AG04450 (cell line): ENCODE results near the gene USP17L10. TPM values are rescaled to one million over a fixed set of nuclear protein-coding genes. Genes with fewer than 3 reads are reported as not detected.
"Not testable (repeated sequence)": the region's sequence is repeated elsewhere in the genome, so short reads cannot be mapped to it uniquely, and the experiment has no call there.

Experiments used
- CTCF ChIA-PET: fragments of 300-600, 350-600 bp; formaldehyde crosslinking; extraction: SDS; loops from one replicate; lab custom pipeline; 2022; ENCODE audit warnings: antibody characterized with exemption, inconsistent platforms; lab: Charles Lee
- POLR2A ChIA-PET: fragments of 350-600 bp; formaldehyde crosslinking; extraction: SDS; loops from one replicate; lab custom pipeline; 2021; ENCODE audit warnings: antibody characterized with exemption, inconsistent platforms; lab: Yijun Ruan, JAX
- DNase-seq: peaks from one replicate; pipeline ENCODE4 v3.0.0-alpha.2; 2011; ENCODE audit warnings: low read depth, low spot score
- H3K27ac ChIP-seq: one replicate; pipeline ENCODE4 v1.5.1; 2012; ENCODE audit warnings: low read depth, low read length, control low read depth
- H3K27me3 ChIP-seq: one replicate; pipeline ENCODE4 v1.6.0; 2012; ENCODE audit warnings: low read length; ENCODE audit not compliant: control insufficient read depth, insufficient read depth
- H3K4me3 ChIP-seq: 2 replicates; pipeline ENCODE4 v1.5.1; 2011; ENCODE audit warnings: mild to moderate bottlenecking, low read depth, low read length, control low read depth
- H3K9me3 ChIP-seq: 2 replicates; pipeline ENCODE4 v1.5.1; 2012; ENCODE audit warnings: low read length; ENCODE audit not compliant: control insufficient read depth, insufficient read depth
- polyA minus RNA-seq: library from RNA; depleted of rRNA, polyadenylated mRNA; stranded (reverse); fragments of >200 nt; gene quantifications from 2 replicates; pipeline ENCODE4 v1.2.3, GENCODE V29; 2011; rRNA and poly(A)+ RNA removed
- polyA plus RNA-seq: library from polyadenylated mRNA; depleted of rRNA; stranded (reverse); fragments of >200 nt; gene quantifications from 2 replicates; pipeline ENCODE4 v1.2.3, GENCODE V29; 2011; rRNA removed

The USP17L10 gene, protein sequence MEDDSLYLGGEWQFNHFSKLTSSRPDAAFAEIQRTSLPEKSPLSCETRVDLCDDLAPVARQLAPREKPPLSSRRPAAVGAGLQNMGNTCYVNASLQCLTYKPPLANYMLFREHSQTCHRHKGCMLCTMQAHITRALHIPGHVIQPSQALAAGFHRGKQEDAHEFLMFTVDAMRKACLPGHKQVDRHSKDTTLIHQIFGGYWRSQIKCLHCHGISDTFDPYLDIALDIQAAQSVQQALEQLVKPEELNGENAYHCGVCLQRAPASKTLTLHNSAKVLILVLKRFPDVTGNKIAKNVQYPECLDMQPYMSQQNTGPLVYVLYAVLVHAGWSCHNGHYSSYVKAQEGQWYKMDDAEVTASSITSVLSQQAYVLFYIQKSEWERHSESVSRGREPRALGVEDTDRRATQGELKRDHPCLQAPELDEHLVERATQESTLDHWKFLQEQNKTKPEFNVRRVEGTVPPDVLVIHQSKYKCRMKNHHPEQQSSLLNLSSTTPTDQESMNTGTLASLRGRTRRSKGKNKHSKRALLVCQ
- not detected in 2 replicates for polyA plus RNA-seq
- polyA minus RNA-seq: not detected in 2 replicates

DNA sequence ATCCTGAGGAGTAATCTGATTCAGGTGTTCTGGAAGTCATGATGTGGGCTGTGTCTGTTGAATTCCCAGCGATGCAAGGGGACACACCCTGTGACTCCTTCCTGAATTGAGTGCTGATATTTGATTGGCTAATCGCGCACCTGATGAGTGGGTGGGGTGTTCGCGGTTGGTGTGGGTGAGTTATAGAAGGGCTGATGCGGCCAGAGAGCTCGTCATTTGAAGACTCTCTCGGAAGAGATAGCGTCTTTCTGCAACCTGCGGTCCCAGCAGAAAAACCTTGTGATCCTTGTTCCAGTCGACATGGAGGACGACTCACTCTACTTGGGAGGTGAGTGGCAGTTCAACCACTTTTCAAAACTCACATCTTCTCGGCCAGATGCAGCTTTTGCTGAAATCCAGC, at the start of gene USP17L10:
Gene USP17L10, plus strand, starts transcription at position 301 of the 400 bp plus-strand sequence. Its CDS starts 0 bp downstream, at position 301.
- H3K27ac ChIP-seq, H3K9me3 ChIP-seq, CTCF ChIA-PET, H3K27me3 ChIP-seq, H3K4me3 ChIP-seq, POLR2A ChIA-PET, DNase-seq: not testable (repeated sequence)

DNA sequence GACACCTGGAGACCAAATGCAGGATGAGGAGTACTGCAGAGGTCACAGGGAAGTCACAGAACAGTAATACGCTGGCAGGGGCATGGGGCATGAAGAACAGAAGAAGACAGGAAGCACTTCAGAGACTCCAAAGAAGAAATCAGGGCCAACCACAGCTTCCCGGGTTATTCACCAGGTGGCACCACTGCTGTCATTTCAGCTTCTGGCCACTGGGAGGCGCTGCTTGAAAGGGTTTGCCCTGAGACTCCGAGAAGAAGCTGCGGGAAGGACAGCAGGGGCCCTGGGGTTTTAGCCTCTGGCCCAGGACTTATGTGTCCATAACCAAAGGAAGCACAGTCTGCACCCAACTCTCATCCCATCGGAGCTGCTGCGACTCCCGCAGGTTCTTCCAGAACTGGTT, 44.5 kb upstream of the USP17L10 start:
- H3K27me3 ChIP-seq, H3K4me3 ChIP-seq, POLR2A ChIA-PET, H3K9me3 ChIP-seq, H3K27ac ChIP-seq, DNase-seq, CTCF ChIA-PET: not testable (repeated sequence)

GRCh38 chr4:9169791-9170459, 40.5 kb upstream of the USP17L10 start, which contains the start of gene FAM90A26:
FAM90A26 (plus strand) TSS chr4:9170409; CDS start chr4:9173173, 2,764 bp downstream.
- CTCF ChIA-PET, H3K27me3 ChIP-seq, DNase-seq, H3K27ac ChIP-seq, H3K9me3 ChIP-seq, H3K4me3 ChIP-seq, POLR2A ChIA-PET: not testable (repeated sequence)

GRCh38 chr4:9214701-9215100, 4.2 kb downstream of the USP17L10 start:
- DNase-seq, H3K9me3 ChIP-seq, H3K27me3 ChIP-seq, POLR2A ChIA-PET, CTCF ChIA-PET, H3K4me3 ChIP-seq, H3K27ac ChIP-seq: not testable (repeated sequence)

GRCh38 chr4:9215105-9215504, 4.6 kb downstream of the USP17L10 start, which contains the start of gene USP17L11:
USP17L11 (plus strand) TSS chr4:9215405; CDS start chr4:9215405, 0 bp downstream.
- CTCF ChIA-PET, H3K27me3 ChIP-seq, H3K27ac ChIP-seq, POLR2A ChIA-PET, H3K9me3 ChIP-seq, DNase-seq, H3K4me3 ChIP-seq: not testable (repeated sequence)

- POLR2A ChIA-PET, CTCF ChIA-PET, DNase-seq: not testable (repeated sequence)
These were observed 9.4 kb downstream of the USP17L10 start, which contains the start of gene USP17L12 for GRCh38 chr4:9219852-9220251. USP17L12 (plus strand) TSS chr4:9220152; CDS start chr4:9220152, 0 bp downstream.

DNA sequence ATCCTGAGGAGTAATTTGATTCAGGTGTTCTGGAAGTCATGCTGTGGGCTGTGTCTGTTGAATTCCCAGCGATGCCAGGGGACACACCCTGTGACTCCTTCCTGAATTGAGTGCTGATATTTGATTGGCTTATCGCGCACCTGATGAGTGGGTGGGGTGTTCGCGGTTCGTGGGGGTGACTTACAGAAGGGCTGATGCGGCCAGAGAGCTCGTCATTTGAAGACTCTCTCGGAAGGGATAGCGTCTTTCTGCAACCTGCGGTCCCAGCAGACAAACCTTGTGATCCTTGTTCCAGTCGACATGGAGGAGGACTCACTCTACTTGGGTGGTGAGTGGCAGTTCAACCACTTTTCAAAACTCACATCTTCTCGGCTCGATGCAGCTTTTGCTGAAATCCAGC, 14.1 kb downstream of the USP17L10 start, which contains the start of gene USP17L13:
Gene USP17L13, plus strand, starts transcription at position 301 of the 400 bp plus-strand sequence. Its CDS starts 0 bp downstream, at position 301.
- H3K27me3 ChIP-seq, H3K4me3 ChIP-seq, H3K9me3 ChIP-seq, H3K27ac ChIP-seq, DNase-seq, CTCF ChIA-PET, POLR2A ChIA-PET: not testable (repeated sequence)

More at GRCh38 chr4:9219852-9220251, 9.4 kb downstream of the USP17L10 start, which contains the start of gene USP17L12:
- not testable (repeated sequence) for H3K4me3 ChIP-seq, H3K27ac ChIP-seq, H3K9me3 ChIP-seq, H3K27me3 ChIP-seq

GRCh38 chr4:9230249-9230648, 19.8 kb downstream of the USP17L10 start:
- H3K4me3 ChIP-seq, H3K9me3 ChIP-seq: not testable (repeated sequence)

DNA sequence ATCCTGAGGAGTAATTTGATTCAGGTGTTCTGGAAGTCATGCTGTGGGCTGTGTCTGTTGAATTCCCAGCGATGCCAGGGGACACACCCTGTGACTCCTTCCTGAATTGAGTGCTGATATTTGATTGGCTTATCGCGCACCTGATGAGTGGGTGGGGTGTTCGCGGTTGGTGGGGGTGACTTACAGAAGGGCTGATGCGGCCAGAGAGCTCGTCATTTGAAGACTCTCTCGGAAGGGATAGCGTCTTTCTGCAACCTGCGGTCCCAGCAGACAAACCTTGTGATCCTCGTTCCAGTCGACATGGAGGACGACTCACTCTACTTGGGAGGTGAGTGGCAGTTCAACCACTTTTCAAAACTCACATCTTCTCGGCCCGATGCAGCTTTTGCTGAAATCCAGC, 23.6 kb downstream of the USP17L10 start, which contains the start of gene USP17L15:
Gene USP17L15, plus strand, starts transcription at position 301 of the 400 bp plus-strand sequence. Its CDS starts 0 bp downstream, at position 301.
- H3K9me3 ChIP-seq, H3K27ac ChIP-seq, H3K4me3 ChIP-seq, POLR2A ChIA-PET, DNase-seq, H3K27me3 ChIP-seq, CTCF ChIA-PET: not testable (repeated sequence)

More at GRCh38 chr4:9230249-9230648, 19.8 kb downstream of the USP17L10 start:
- POLR2A ChIA-PET, H3K27ac ChIP-seq, H3K27me3 ChIP-seq, DNase-seq, CTCF ChIA-PET: not testable (repeated sequence)

- POLR2A ChIA-PET, DNase-seq, H3K4me3 ChIP-seq, CTCF ChIA-PET, H3K27me3 ChIP-seq, H3K27ac ChIP-seq, H3K9me3 ChIP-seq: not testable (repeated sequence)
These were observed 28.0 kb downstream of the USP17L10 start for GRCh38 chr4:9238461-9238860.

DNA sequence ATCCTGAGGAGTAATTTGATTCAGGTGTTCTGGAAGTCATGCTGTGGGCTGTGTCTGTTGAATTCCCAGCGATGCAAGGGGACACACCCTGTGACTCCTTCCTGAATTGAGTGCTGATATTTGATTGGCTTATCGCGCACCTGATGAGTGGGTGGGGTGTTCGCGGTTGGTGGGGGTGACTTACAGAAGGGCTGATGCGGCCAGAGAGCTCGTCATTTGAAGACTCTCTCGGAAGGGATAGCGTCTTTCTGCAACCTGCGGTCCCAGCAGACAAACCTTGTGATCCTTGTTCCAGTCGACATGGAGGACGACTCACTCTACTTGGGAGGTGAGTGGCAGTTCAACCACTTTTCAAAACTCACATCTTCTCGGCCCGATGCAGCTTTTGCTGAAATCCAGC, 33.1 kb downstream of the USP17L10 start, which contains the start of gene USP17L17:
Gene USP17L17, plus strand, starts transcription at position 301 of the 400 bp plus-strand sequence. Its CDS starts 0 bp downstream, at position 301.
- DNase-seq, H3K27ac ChIP-seq, POLR2A ChIA-PET, CTCF ChIA-PET, H3K27me3 ChIP-seq, H3K4me3 ChIP-seq, H3K9me3 ChIP-seq: not testable (repeated sequence)
